ENCODE results near the gene KRTAP6-1.

DNA sequence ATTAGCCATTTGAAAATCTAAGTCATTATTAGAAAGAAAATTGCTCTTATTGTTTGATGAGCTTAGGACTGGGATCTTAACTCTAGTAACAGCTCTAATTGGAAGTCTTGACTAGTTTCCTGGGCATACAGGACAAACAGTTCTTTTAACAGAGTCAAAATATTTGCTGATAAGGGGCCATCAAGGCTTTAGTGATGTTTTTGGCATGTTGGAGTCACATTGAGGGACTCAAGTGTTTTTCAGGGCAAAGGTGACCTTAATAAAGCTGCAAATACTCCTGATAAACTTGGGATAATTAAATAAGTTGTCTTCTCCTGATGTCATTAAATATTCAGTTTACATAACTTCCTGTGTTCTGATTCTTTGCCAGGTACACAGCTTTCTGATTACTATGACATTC is 46.1 kb downstream of the KRTAP6-1 start:
- TF ChIP-seq CTCF (conservative IDR thresholded peaks at IDR 0.05) (no peak), EZH2 (IDR thresholded peaks at IDR 0.05; ENCODE audit: low read depth) (no peak)
